ENCODE results near the gene NSG1.
"Not testable (repeated sequence)": the region's sequence is repeated elsewhere in the genome, so short reads cannot be mapped to it uniquely, and the experiment has no call there.

Gene NSG1

DNA sequence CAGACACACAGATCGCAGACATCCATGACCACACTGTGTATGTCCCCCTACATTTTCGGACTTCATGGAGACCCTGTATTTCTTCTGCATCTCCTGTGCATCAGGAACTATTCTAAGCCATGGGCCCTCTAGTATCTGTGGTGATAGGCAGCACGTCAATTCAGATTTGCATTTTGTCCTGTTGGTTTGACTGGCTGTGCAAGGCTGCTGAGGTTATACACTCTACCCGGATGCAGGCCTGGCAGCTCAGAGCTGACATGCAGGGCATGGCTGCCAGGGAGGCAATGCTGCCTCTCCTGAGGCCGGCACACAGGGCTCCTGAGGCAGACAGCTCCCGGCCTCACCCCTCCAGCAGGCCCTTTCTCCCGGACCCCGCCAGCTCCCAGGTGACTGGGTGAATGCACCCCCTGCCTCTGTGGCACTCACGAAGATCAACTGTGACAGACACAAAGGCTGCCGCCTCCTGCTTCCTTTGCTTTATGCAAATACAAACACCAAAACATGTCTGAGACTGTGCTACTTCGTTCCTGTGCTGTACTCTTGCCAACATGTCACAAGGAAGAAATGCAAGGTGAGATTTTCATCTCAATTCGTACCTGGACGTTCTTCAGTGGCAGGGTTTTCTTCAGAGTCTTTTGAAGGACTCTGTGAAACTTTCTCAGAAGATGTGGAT is 51.0 kb downstream of the NSG1 start:
- no peak for DNase-seq

DNA sequence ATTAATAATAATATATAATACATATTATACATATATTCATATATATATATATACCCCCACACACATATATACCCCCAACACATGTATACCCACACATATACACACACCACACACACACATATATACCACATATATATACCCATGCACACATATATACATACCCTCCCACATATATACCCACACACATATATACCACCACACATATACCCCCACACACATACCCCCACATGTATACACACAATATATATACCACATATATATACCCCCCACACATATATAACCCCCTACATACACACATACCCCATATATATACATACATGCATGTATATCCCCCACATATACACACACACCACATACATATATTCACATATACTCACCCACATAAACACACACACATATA is 52.0 kb downstream of the NSG1 start:
- DNase-seq: no peak

DNA sequence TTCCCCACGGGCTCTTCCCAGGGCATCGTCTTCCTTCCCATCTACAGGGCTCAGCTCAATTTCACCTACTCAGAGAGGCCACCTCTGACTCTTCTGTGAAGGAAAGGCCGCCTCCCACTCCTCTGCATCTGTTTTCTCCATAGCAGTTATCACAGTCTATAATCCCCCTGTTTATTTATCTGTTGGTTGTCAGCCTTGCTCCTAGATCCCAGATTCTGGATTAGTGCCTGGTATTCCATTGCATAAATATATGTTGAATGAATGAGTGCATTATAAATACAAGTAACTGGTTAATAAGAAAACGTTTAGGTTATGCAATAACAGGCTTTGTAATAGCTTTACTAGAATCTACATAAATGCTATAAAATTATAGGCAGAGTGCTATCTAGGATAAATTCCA is 52.9 kb downstream of the NSG1 start:
- no peak for DNase-seq

GRCh38 chr4:4440333-4441061 is 53.6 kb downstream of the NSG1 start:
- DNase-seq: no peak

DNA sequence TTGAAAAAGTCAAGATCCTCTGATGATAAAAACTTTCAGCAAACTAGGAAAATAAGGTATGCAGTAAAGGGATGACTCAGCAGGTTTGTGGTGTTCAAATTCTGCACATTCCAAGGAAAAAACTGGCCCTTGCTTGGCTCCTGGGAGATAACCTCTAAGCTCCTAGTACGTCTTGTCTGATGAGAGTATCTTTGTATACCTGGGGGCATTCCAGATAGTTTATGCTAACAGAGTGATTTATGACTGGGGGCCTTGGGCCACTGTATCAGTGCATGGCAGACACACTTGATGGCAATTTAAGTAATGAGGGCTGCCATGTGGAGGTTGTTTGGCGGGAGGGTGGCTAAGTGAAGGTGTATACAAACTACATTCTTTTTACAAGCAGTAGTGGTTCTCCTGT is 56.9 kb downstream of the NSG1 start:
- DNase-seq: no peak

DNA sequence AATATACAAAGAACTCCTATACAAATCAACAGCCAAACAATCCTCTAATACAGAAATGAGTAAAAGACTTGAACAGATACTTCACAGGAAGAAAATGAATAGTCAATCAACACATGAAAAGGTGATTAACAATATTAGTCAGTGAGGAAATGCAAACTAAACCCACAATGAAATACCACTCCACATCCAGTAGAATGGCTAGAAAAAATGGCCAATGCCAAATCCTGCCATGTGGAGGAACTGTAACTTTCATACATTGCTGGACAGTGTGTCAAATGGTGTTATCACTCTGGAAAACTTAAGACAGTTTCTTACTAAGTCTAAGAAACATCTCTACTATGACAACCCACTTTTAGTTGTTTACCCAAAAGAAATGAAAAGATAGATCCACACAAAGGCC is 59.5 kb downstream of the NSG1 start:
- no peak for DNase-seq

DNA sequence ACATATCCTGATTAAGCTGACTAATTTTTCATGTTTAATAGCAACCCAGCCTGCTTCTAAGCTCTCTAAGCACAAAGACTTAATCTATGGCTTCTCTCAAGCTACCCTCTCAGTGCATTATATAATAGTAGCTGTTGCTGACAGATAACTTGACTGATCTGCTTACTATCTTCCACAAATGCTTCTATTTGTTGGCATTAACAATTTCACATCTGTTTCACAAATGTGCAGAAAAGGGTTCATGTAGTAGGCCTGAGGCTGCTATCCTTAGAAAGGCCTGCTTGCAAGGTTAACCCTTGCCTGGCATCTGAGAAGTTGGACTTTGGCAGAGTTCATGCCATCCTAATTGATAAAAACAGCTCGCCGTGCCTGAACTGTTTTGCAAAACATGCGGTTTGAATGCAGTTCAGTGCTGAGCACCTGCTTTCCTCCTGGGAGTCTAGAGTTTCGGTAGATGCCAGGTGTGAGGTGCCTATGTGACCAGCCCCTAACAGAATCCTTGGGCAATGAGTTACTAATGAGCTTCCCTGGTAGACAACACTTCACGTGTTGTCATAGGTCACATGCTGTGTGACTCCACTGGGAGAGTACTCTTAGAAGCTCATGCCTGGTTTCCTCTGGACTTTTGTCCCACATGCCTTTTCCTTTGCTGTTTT is 68.4 kb downstream of the NSG1 start:
- DNase-seq: peak; percentile 69

- no peak for DNase-seq
Measured at GRCh38 chr4:4456351-4456750, 69.4 kb downstream of the NSG1 start.

- no peak for DNase-seq
Measured at GRCh38 chr4:4456816-4457578, 70.1 kb downstream of the NSG1 start.

DNA sequence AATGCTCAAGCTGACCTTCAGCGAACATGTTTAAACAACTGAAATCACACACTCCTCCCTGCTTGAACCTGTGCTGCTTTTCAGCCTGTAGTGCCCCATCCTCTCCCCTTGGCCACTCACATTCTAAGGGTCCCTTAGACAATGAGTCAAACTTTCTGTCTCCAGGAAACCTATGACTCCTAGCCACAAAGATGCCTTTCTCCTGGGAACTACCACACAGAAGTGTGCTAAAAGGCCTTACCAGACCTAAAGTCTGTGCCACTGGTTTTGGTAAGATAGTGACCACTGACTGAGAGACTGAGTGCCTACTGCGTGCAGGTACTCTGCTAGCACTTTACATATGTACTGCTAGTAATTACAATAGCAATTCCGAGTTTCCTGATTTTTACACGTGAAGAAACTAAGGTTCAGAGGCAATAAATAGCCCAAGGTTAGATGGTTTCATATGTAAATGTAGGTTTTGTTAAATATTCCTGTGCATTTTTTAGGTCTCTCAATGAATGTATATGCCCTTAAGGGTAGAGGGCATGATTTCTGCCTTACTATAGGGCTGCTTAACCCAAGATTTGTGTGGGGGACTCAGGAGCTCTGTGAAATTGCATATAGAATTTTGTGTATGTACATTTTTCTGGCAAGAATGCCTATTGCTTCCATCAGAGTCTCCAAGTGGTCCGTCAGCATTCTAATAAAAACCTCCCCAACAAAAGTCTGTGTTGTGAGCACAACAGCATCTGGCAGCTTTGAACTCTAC is 71.1 kb downstream of the NSG1 start:
- no peak for DNase-seq

DNA sequence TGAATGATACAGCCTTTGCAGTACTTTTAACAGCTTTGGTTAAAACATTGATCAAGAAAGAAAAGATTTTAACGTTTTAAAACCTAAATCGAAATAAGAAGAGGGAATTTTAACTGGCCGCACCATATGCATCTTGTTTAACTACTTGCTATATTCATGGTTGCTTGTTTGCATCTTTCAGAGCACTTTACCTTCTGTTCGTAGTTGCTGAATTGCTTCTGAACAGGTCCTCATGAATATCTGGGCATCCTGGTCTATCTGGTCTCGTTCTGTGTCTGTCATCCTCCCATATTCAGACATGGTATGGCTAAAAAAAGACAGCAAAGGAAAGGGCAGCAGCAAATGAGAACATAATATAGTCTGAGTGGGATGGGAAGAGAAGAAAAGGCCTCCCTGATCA is 72.3 kb downstream of the NSG1 start:
- no peak for DNase-seq

DNA sequence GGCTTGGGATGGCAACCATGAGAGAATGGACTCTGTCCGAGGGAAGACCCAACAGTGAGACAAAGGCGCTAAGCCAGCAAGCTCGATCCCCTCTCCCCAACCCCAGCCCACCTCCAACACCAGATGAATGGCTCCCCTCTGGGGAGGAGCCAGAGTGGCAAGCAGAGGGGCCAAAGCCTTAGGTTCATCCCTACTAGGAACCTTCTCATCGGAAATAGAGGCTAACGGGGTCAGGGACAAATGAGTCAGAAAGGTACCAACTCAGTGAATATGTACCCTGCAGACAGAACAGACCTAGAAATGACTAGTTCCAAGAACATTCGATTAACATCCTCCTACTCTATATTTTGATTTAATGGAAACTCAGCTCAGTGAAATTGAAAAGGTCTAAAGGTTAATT is 73.9 kb downstream of the NSG1 start:
- DNase-seq: no peak

- DNase-seq: no peak
Measured at GRCh38 chr4:4461178-4461577, 74.3 kb downstream of the NSG1 start.

GRCh38 chr4:4461850-4462249 is 74.9 kb downstream of the NSG1 start:
- peak; percentile 56 for DNase-seq

- DNase-seq: no peak
Measured at GRCh38 chr4:4462970-4463369, 76.1 kb downstream of the NSG1 start.

- not testable (repeated sequence) for DNase-seq
Measured at GRCh38 chr4:4465238-4465637, 78.3 kb downstream of the NSG1 start.

Data from NCI-H510A (cell line).